HG02763 (cell line): ENCODE data around the gene OMP.

Experiments used
- ATAC-seq: cut with Tn5 transposase; IDR thresholded peaks from one replicate; pipeline ENCODE4 v1.9.1; 2021; ENCODE audit warnings: mild to moderate bottlenecking, moderate library complexity; ENCODE audit not compliant: unreplicated experiment

OMP gene

DNA sequence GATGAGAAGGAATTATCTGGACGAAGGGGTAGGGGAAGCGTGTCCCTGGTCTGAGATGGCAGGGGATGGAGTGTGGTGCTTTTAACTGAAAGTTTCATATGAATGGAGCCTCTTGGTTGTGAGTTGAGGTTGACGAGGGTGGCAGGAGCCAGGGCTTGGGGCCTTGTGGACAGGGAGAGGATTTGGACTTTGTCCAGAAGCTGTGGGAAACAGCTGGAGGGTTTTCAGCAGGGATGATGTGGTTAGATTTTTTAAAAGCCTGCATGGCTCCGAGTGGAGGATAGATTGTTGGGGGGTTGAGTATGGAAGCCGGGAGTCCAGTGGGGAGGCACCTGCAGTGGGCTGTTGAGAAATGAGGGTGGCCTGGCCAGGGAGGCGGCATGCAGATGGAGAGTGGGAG lies 50.2 kb downstream of the OMP start:
- ATAC-seq = no peak
